ENCODE measurements around the gene KBTBD12. TPM values are rescaled to one million over a fixed set of nuclear protein-coding genes. Genes with fewer than 3 reads are reported as not detected.
"Not testable (repeated sequence)": the region's sequence is repeated elsewhere in the genome, so short reads cannot be mapped to it uniquely, and the experiment has no call there.

The KBTBD12 gene
- total and polyA plus RNA-seq, 11 donors = 13.2 to 47.1 (median 29.7) TPM

DNA sequence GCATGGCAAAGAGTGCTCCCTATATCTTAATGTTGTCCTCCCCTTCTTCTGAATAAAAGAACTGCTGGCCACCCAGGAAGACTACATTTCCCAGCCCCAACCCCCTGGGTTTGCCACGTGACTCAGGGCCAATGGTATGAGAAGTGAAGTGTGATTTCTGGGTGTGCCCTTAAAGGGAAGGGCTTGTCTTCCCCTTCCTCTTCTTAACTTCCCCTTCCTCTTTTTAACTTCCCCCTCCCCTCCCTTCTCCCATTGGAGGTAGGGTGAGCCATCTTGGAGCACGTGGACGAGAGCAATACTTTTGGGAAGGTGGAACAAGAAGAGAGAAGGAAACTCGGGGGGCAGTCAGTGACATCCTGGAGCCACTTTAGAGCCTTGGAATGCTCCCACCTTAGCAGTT, 6.8 kb upstream of the KBTBD12 start:
- intact Hi-C loops (cut with DNase I) = no loop called here
- peaks cover 0 to 3% (median 0%) of the 10 kb centered on the region in 9 donors for H3K27me3 ChIP-seq
- 69 to 87% (median 77%) methylated on average over 4 of the region's 4 CpGs for WGBS, 4 donors
- peaks cover 0 to 22% (median 15%) of the 10 kb centered on the region in 12 donors for H3K4me1 ChIP-seq
- DNase-seq = no peak
- H3K9me3 ChIP-seq = no peaks in the 10 kb centered on the region
- TF ChIP-seq, protein P1, sequence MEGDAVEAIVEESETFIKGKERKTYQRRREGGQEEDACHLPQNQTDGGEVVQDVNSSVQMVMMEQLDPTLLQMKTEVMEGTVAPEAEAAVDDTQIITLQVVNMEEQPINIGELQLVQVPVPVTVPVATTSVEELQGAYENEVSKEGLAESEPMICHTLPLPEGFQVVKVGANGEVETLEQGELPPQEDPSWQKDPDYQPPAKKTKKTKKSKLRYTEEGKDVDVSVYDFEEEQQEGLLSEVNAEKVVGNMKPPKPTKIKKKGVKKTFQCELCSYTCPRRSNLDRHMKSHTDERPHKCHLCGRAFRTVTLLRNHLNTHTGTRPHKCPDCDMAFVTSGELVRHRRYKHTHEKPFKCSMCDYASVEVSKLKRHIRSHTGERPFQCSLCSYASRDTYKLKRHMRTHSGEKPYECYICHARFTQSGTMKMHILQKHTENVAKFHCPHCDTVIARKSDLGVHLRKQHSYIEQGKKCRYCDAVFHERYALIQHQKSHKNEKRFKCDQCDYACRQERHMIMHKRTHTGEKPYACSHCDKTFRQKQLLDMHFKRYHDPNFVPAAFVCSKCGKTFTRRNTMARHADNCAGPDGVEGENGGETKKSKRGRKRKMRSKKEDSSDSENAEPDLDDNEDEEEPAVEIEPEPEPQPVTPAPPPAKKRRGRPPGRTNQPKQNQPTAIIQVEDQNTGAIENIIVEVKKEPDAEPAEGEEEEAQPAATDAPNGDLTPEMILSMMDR (IDR thresholded peaks at IDR 0.05) = no peak
- TF ChIP-seq POLR2A (IDR thresholded peaks at IDR 0.05) = no peak
- H3K27ac ChIP-seq = no peak overlapping the region
- H3K4me3 ChIP-seq = no peak overlapping the region
- no peaks in the 10 kb centered on the region for H3K36me3 ChIP-seq
- peak; percentile 18 to 63 (median 54) for ATAC-seq

DNA sequence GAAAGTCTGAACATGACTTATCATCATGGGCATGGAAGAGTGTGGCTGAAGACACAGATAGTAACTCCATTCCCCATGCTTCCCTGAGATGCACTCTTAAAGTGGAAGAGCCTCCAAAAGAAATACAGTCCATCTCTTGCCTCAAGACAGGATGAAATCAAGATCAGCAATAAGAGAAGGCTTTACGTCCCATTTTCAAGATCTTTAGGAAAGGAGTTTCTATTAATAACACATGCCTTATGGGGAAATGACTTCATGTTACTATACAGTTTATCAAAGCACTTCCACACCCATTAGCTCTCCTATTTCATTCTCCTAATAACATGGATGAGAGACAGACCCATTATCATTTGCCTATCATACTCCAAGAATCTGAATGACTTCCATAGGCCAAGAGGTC, 6.1 kb upstream of the KBTBD12 start:
- ATAC-seq (peak in 1 of 4 donors; percentile 21), DNase-seq (no peak)
- Histone ChIP-seq H3K9me3 (peaks cover 0 to 4% (median 0%) of the 10 kb centered on the region in 12 donors), H3K4me1 (peaks cover 0 to 22% (median 15%) of the 10 kb centered on the region in 12 donors), H3K27me3 (peaks cover 0 to 3% (median 0%) of the 10 kb centered on the region in 9 donors), H3K4me3 (no peak overlapping the region), H3K27ac (no peak overlapping the region), H3K36me3 (no peaks in the 10 kb centered on the region)
- TF ChIP-seq, protein P1 (IDR thresholded peaks at IDR 0.05) = no peak
- no peak for TF ChIP-seq POLR2A (IDR thresholded peaks at IDR 0.05)
- intact Hi-C loops (cut with DNase I) = no loop called here
- WGBS, 4 donors = 0 to 96% (median 75%) methylated on average over 1 of the region's 1 CpG

DNA sequence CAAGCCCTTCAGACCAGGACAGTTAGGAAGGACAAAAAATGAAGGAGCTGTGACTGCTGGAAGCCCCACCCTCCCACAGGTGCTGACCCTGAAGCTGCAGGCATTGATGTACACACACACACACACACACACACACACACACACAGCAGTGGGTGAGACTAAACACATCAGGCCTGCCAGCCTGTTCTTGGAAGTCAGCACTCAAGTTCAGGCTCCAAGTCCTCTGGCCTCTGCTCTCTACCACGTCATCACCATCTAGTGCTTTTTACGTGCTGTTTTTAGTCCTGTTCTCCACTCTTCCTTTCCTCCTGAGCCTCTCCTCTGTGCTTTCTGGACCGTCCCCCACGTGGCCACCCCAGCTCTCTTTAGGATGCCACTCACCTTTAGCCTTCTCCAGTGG, 5.4 kb upstream of the KBTBD12 start:
- peak overlapping the region in 1 of 12 donors; percentile 86 for H3K27ac ChIP-seq
- ATAC-seq = no peak
- no peak for TF ChIP-seq POLR2A (IDR thresholded peaks at IDR 0.05)
- TF ChIP-seq, protein P1 (IDR thresholded peaks at IDR 0.05) = no peak
- H3K4me3 ChIP-seq = no peak overlapping the region
- intact Hi-C loops (cut with DNase I) = loop anchor here in 1 of 10 donors (10.0 kb wide), 1 partner anchor 135 kb away; no protein-coding TSS in a partner anchor
- peaks cover 0 to 4% (median 0%) of the 10 kb centered on the region in 9 donors for H3K27me3 ChIP-seq
- no peaks in the 10 kb centered on the region for H3K36me3 ChIP-seq
- whole genome bisulfite sequencing, 4 donors = 56 to 68% (median 58%) methylated on average over 4 of the region's 4 CpGs
- DNase-seq = no peak
- peaks cover 0 to 4% (median 0%) of the 10 kb centered on the region in 12 donors for H3K9me3 ChIP-seq
- peaks cover 0 to 23% (median 16%) of the 10 kb centered on the region in 12 donors for H3K4me1 ChIP-seq

DNA sequence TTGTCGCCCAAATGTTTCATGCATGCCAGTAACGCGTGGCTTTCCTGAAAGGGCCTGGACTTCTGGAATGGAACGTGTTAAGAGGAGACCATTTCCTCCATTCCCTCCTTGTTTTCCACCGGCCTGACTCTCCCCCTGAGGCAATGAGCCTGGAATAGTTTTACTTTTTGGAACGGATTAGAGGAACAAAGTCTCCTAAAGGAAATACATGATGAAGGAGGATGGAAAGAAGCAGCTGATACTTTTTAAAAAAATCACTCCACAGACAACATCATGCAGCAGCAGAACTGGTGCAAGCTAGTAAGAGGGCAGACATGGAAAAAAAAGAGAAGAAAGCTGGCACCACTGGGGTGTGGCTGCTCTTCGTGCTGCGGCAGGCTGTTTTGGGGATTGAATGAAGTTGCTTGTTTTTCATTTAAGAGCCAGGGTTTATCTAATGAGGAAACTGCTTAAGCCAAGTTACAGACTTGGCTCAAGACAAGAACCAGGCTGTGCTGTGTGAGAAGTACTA, 3.6 kb upstream of the KBTBD12 start:
- H3K36me3 ChIP-seq = no peaks in the 10 kb centered on the region
- peak overlapping the region in 2 of 12 donors; percentile 10 to 23 for H3K4me3 ChIP-seq
- intact Hi-C loops (cut with DNase I) = loop anchor here in 1 of 10 donors (10.0 kb wide), 1 partner anchor 137 kb away; no protein-coding TSS in a partner anchor
- 27 to 41% (median 33%) methylated on average over 8 of the region's 8 CpGs for WGBS, 4 donors
- peaks cover 0 to 19% (median 0%) of the 10 kb centered on the region in 9 donors for H3K27me3 ChIP-seq
- ATAC-seq (peak in 3 of 4 donors; percentile 8 to 43 (median 27)), DNase-seq (peak in 1 of 5 donors; percentile 49)
- peak overlapping the region in 11 of 12 donors; percentile 20 to 86 (median 64) for H3K27ac ChIP-seq
- H3K9me3 ChIP-seq = peaks cover 0 to 4% (median 0%) of the 10 kb centered on the region in 12 donors
- peaks cover 0 to 34% (median 19%) of the 10 kb centered on the region in 12 donors for H3K4me1 ChIP-seq
- TF ChIP-seq, protein P1 (IDR thresholded peaks at IDR 0.05) = no peak

DNA sequence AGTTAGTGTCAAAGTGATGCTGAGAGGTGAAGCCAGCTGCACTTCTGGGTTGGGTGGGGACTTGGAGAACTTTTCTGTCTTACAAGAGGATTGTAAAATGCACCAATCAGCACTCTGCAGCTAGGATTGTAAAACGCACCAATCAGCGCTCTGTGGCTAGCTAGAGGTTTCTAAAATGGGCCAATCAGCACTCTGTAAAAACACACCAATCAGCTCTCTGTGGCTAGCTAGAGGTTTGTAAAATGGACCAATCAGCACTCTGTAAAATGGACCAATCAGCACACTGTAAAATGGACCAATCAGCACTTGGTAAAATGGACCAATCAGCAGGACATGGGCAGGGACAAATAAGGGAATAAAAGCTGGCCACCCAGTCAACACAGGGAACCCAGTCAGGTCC, 1.2 kb upstream of the KBTBD12 start:
- WGBS, 4 donors = 91 to 97% (median 95%) methylated on average over 2 of the region's 2 CpGs

More for the DNA sequence above, 1.2 kb upstream of the KBTBD12 start:
- H3K36me3 ChIP-seq, H3K4me3 ChIP-seq, H3K9me3 ChIP-seq, ATAC-seq, DNase-seq: not testable (repeated sequence)
- Histone ChIP-seq H3K27ac (peak overlapping the region in 1 of 12 donors; percentile 86), H3K27me3 (peaks cover 0 to 19% (median 0%) of the 10 kb centered on the region in 9 donors), H3K4me1 (peaks cover 0 to 39% (median 19%) of the 10 kb centered on the region in 12 donors)
- intact Hi-C loops (cut with DNase I) = loop anchor here in 1 of 10 donors (10.0 kb wide), 1 partner anchor 139 kb away; no protein-coding TSS in a partner anchor

Measured in heart left ventricle (tissue), 16 donors.